ENCODE data around the gene CDH4.
"Not testable (repeated sequence)": the region's sequence is repeated elsewhere in the genome, so short reads cannot be mapped to it uniquely, and the experiment has no call there.

CDH4 gene

DNA sequence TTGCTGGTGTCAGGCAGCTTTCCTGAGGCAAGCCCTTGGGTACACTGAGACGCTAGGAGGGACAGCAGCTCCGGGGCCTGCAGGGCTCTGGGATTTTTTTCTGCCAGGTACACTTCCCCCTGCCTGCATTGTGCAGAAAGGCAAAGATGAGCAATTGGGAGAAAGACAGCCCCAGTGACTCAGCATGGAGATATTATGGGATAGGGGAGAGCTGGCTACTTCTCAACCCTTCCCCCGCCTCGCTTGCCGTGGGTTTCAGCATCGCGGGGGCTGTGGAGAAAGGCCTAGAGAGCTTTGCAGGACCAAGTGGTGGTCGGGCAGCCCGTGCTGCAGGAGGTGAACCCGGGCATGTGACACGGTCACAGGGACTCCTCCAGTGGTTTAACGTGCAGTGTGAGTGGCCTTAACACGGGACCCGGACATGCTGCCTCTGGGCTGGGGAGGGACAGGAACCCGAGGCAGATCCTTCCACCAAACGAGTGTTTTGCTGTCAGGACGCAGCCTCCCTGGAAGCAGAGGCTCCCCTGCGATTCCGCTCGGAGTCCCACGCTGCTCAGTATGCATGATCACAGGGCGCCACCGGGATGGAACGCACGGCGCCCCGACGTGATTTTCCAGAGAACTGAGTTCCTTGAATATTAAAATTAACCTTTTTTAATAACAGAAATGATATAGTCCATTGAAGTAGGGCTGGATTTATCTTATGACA, 139.9 kb downstream of the CDH4 start:
- DNase-seq: no peak

DNA sequence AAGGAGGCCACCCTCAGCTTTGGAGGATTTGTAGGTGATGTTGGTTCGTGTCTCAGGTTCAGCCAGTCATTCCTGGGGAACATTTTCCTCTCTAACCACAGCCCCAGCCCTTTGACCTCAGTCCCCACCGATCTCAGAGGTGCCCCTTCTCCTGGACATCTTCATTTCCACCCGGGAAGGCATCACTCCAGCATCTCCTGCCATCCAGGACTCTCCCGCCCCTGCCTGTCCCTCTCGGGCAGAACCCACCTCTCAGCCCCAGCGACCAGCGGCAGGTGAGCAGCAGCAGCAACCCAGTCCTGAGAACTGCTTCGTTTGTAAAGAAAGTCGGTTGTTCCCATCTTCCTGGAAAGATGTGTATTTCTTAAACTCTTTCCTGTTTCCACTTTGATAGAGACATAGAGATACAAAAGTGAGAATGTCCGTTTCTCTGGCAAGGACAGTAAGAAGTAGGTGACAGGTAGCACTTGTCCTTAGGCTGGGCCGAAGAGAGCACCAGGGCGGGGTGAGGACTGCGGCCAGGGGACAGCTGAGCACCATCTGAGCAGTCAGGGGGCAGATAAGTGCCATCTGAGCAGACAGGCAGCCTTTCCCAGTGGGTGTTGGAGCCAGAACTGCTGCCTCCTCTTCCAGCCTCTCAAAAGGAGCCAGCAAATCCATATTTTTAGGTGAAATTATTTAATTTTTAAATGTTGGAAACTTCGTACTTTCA, 142.2 kb downstream of the CDH4 start:
- DNase-seq: no peak

DNA sequence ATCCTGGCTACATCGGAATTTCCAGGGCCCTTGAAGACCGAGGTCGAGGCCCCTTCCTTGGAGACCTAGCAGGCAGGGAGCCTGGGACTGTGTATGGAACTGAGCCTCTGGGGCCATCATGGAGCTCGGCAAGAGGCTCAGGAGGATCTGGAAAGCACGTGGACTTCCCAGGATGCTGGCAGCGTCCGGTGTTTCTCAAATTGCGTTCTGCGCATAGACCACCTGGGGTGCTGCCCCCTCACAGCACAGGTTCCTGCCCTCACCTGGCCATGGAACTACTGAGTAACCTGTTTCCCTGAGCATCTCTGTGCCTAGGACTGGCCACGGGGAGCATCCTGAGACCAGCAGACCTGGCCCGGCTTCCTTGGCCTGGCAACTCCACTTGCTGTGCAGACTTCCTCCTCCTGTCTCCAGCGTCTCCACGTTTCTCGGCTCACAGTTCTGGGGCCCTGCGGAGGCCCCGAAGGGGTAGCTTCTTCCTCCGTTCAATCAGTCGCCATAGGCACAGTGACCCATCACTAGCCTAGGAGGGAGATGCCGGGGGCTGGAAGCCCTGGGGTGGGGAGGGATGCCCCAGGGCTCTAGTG, 144.3 kb downstream of the CDH4 start:
- DNase-seq: no peak

DNA sequence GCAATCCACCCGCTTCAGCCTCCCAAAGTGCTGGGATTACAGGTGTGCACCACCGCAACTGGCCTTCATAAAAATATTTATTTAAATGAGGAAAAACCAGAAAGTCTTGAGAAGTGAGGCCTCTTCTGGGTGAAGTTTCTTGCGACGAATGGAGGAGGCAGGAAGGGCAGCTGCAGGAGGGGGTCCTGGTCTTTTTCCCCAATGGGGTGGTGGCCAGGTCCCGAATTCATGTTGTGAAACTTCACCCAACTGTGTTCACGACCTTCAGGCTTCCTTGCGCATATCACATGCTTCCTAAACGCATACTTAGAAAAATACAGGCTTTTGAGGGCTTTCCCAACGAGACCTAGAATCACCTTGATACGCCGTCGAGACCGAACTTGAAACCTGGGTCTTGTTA, 145.1 kb downstream of the CDH4 start:
- no peak for DNase-seq

DNA sequence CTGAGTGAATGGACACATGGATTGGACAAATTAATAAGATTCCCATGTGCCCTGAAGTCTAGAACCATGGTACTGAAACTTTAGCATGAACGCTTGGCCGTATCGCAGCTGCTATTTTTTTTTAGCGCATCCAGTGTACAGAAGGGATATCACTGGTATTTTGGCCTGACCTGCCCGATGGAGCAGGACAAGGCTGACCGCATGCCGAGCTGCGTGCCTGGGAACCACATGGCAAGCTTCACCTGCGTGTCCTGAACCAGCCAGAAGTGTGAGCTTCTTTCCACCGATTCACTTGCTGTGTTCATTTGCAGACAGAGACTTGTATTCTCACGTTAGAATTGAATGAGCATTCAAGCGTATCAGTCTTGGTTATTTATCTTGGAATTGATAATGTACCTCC, 145.7 kb downstream of the CDH4 start:
- DNase-seq: no peak

DNA sequence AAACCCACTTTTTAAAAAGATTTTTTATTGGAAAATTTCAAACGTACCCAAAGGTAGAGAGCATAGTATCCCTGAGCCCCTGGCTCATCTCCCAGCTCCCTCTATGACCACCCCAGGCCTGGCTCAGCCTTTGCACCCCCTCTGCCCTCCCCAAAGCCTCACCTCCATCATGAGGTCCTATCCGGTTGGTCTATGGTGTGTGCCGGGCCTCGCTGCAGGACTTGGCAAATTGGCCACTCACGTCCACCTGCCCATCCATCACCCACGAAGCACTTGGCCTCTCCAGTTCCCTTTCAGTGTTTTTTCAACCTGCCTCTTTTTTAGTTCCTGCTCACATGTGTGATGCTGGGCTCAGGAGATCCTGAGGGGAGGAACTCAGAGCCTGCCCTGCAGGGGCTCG, 147.4 kb downstream of the CDH4 start:
- no peak for DNase-seq

DNA sequence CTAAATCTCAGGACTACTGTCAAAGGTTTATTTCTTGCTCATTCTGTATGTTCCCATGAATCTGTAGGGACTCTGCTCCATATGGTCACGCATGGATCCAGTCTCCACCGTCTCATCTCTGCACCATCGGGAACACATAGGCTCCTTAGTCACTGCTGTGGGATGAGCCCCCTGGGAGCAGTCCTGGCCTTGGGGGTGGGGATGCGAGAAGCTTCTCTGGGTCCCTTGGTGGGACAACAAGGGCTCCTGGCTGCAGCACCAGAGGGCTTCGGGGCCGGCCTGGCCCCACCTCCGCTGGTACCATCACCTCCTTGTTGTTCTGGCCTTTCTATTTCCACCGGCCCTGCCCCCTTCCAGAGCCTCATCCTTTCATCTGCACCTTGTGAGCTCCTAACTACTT, 148.4 kb downstream of the CDH4 start:
- DNase-seq: no peak

DNA sequence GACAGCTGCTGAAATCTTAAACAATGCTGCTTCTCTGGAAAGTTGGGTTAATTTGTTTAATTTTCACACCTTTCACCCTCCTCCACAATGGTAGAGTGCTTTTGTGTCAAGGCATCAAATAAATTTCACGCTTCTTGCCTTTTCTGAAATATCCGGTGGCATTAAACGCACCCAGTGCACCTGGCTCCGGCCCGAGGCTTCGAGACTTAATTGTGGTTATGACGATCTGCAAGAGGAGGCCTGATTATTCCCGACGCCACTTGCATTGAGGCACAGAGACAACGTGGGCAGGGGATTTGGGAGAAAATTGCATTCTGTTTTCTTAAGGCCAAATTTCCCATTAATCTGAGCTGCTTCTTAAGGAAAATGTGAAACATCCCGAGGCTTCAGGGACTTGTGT, 152.2 kb downstream of the CDH4 start:
- no peak for DNase-seq

DNA sequence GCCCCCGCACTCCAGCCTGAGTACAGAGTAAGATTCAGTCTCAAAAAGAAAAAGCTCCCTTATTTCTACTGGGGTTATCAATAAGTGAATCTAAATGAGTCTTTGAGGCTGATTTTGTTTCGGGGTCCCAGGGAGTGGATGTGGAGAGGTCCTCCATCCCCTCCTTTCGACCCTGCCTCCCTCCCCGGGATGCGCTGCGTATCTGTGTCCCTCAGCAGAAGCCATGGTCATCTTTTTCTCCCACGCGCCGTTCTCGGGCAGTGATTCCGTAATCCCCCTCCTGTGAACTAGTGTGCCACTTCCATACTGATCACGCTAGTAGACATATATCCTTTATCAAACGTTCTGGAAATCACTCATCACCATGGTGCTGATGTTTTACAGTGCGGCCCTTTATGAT, 152.9 kb downstream of the CDH4 start:
- no peak for DNase-seq

DNA sequence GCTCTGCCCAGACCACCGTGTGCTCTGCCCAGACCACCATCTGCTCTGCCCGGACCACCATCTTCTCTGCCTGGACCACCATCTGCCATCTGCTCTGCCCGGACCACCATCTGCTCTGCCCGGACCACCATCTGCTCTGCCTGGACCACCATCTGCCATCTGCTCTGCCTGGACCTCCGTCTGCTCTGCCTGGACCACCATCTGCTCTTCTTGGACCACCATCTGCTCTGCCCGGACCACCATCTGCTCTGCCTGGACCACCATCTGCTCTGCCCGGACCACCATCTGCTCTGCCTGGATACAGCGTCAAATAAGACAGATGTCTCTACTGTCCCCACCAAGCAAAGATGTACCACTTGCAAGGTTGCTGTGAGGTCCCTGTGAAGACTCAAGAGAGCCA, 154.7 kb downstream of the CDH4 start:
- DNase-seq: not testable (repeated sequence)

DNA sequence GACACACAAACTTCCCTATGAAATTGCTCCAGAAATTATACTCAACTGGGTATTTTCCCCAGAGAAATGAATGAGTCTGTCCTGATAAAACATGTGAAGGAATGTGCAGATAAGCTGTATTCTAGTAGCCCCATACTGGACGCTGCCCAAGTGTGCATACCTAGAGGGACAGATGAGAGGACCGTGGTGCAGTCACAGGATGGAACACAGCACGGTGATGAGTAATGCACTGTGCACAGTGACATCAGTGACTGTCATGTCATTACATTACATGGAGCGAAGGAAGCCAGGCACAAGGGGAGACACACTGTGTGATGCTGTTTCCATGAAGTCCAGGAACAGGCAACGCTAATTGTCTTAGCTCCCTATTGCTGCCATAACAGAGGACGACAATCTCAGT, 155.5 kb downstream of the CDH4 start:
- DNase-seq: no peak

DNA sequence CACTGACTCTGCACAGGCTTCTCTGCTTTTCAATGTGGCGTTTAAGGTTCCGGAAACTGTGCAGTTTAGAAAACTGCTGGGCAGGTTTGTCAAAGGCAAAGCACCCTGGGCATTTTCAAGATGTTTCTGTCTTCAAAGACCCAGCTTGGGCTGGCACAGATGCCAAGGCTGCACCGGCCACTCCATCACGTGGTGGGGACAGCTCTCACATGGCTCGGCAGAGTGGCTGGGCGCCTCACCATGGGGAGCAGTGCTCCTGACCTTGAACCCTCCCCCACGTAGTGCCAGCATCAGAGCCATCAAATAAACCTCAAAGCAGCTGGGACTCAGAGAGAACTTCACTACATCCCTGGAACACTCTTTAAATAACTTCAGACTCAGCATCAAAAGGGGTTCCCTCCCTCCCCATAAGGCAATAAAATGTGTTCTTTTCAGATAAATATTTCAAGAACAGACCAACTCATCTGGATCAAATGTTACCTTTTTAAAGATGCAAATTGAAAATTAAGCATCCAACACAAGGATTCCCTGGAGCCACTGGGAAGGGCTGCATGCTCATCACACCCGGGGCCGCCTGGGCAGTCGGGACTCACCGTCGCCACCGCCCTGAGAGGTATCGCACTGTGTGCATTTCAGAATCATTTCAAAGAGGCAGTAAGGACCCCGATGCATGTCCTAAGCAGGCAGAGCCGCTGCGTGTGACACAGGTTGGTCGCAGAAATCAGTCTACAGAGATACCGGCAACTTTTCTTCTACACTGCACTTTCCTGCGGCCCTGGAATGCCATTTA, 157.1 kb downstream of the CDH4 start:
- no peak for DNase-seq

DNA sequence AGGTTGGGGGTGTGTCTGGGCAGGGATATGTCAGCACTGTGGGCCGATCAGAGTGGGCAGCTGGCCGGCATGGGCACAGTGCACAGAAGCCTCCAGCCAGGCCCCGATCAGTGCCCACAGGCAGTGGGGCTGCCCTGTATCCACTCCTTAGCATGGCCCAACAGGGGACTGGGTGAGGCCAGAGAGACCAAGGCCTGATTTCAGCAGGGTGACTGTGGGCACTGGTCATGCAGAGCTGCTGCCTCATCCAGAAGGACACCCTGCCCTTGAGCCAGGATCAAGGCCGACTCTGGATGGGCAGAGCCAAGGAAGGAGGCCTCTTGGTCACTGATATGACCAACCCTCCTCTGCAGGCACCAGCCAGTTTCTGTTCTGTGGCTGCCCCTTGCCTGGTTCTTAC, 159.7 kb downstream of the CDH4 start:
- DNase-seq: no peak

DNA sequence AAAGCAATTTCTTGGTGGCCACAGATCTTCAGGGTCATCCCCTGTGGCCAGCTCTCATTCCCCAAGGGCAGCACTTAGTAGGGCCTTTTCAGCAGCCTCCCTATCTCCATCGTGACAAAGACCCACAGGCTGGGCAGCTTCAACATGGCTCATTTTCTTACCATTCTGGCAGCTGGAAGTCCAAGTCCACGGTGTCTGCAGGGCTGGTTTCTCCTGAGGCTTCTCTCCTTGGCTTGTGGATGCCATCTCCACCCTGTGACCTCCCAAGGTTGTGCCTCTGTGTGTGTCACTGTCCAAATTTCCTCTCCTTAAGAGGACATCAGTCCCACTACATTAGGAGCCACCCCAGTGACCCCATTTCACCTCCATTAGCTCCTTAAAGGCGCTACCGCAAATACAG, 161.7 kb downstream of the CDH4 start:
- DNase-seq: no peak

DNA sequence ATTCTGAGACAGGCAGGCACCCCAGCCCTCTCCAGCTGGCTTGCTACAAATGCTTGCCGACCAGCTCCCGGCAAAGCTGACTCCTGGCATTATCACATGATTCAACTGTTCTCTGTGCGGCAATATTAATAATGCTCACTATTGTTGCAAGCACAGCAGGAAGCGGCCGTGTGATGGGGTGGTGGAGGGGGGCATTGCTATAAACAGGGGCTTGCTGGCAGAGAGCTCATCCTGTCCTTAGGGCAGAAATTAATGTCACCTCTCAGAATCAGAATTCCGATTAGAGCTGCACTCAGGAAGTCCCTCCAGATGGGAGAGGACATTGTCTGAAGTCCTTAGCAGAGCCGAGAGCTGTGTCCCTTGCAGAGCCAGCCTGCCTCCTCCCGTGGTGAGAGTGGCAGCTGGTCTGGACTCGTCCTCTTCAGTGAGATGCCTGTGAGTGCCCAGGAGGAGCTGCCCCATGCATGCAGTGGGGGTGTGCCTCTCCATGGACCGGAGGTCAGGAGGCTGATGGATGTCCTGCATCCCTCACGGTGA, 162.5 kb downstream of the CDH4 start:
- no peak for DNase-seq

DNA sequence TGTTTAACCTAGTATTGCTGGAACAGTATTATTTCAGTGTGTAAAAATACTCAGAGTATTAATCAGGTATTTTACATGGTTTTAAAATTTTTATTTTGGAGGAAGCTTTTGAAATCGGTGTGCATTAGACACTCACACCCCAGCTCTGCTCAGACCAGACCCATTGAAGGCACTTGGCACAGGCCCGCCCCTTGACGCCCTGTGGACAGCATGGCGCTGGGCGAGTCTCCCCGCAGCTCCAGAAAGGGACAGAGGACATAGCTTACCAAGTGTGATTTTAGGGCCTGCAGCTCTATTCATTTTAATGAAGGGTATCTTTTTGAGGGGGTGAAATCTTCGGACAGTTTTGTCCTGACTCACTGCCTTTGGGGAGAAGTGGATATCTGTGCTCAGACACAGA, 164.5 kb downstream of the CDH4 start:
- no peak for DNase-seq

DNA sequence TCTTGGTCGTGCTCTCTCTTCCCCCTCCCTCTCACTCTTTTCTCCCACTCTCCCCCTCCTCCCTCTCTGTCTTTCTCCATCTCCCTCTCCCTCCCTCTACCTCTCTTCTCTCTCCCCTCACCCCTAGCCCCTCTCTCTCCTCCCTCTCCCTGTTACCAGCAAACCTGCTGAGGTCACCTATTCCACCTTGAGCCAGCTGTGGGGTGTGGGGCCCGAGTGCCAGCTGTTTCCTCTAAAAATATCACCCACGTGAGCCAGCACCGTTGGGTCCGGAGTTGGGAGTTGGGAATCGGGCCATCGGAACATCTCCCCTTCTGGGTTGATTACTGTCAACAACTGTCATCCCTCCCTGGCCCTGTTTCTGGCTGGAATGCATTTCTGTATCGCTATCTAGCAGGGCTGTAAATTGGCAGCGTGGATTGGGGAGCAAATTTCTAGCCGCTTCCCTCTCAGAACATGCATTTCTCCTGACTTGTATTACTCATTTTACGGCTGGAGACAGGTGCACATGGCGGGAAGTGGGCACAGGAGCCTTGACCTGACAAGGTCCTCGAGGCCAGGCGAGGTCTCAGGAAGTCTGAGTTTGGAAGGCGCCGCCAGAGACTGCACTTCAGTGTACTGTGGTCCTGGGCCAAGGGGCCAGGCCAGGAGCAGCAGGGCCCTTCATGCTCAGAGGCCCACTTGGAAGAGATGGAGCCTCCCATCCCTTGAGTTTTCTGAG, 165.3 kb downstream of the CDH4 start:
- DNase-seq: no peak

DNA sequence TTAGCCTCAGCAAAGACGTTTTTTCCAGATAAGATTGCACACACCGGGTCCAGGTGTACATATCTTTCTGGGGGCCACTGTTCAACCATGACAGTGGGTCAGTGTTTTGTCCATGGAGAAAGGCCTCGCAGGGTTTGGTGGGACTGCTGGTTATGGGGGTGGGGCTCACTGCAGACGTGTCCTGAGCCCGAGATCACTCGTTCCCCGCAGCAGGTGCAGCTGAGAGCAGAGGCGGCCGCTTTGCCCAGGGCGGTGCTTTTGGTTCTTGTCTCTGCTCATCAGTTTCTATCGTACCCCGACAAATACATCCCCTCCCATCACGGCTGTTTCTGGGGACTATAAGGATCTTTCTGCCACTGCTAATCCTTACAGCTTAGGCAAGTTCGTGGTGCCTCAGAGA, 166.9 kb downstream of the CDH4 start:
- no peak for DNase-seq

DNA sequence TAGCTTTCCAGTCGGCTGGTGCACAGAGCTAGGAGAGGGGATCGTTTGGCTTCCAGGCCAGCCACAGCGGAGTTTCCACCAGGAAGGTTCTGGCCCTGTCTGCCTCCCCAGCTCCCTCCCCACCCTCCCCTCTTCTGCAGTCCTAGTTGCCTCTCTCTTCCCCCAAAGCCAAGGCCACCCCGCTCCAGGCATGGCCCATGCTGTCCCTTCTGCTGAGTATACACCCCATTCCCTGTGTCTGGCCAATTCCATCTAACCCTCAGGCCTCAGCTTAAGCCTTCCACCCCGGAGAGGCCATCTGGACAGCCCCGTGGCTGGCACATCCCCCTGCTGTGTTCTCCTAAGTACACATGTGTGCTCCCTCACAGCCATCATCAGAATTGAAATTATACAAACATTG, 167.4 kb downstream of the CDH4 start:
- DNase-seq: no peak

DNA sequence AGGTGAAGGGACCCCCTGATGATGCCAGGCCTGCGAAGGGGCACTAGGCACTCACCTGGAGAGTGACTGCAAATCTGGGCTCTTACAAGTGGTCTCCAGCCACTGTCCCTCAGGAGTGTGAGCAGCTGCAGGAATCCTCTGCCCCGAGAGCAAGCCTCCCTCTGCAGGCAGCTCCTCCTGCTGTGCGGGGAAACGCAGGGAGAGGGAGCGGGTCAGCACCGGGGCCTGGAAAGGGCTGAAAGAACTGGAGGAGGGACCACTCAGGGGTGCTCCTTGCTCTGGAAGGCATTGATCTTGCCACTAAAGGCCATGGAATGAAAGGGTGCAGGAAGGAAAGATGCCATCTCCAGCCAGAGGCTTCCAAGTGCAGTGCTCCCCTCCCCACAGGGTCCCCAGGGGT, 168.0 kb downstream of the CDH4 start:
- no peak for DNase-seq

DNA sequence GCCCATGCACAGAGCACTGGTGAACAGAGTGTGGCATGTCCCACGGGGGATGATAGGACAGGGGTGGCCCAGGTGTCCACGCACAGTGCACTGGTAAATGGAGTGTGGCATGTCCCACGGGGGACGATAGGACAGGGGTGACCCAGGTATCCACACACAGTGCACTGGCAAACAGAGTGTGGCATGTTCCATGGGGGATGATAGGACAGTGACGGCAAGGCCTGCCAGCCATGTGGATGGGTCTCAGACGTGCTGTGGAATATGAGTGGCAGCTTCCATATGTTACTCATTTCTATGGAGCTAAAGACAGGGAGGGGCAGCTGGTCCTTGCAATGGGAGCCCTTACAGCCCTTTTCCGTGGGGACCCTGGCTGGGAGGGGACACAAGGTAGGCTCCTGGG, 168.7 kb downstream of the CDH4 start:
- DNase-seq: no peak

DNA sequence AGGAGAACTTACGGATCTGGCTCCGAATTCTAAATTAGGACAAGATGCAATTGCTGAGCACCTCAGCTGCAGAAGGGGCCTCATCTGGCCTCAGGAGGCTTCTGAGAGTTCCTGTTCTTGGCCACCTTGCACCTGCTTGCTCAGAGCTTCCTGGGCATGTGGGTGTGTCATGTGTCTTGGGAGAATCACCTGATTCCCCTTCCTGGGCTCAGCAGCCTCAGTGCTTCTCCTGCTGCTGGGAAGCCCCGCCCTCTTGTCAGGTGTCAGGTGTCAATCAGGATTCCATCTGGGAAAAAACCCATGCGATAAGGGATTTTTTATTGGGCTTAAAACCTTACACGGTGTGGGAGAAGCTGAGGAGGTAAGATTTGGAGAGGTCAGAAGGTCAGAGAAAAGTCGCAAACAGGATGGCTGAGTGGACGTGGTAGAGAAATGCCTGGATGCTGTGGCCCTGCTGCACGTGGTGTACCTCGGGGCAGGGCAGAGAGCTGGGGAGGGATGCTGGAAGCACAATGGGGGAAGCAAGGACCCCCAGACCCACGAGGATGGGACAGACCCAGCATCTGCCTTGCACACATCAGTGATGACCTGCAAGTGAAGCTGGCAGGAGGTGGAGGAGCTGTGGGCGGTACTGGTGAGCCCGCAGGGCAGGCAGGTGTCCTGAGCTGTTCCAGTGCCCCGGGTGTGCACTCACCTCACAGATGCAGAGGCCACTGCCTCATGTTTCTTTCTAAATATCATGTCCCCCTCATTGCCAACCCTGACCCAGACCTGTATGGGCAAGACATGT, 170.8 kb downstream of the CDH4 start:
- DNase-seq: no peak
